HTR-8/SVneo (cell line): Measurements from ENCODE around the gene ADAP2.
"Not testable (repeated sequence)": the region's sequence is repeated elsewhere in the genome, so short reads cannot be mapped to it uniquely, and the experiment has no call there.

Experiments used
- DNase-seq: peaks from one replicate; pipeline ENCODE4 v3.0.0; 2011; ENCODE audit warnings: low spot score, mixed read lengths; ENCODE audit not compliant: insufficient read length
- FAIRE-seq: peaks from 2 replicates; lab custom pipeline; 2011; peaks lifted over from hg19 to GRCh38; lab: Jason Lieb, UNC

Gene ADAP2, protein sequence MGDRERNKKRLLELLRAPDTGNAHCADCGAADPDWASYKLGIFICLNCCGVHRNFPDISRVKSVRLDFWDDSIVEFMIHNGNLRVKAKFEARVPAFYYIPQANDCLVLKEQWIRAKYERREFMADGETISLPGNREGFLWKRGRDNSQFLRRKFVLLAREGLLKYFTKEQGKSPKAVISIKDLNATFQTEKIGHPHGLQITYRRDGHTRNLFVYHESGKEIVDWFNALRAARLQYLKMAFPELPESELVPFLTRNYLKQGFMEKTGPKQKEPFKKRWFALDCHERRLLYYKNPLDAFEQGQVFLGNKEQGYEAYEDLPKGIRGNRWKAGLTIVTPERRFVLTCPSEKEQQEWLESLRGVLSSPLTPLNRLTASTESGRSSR

DNA sequence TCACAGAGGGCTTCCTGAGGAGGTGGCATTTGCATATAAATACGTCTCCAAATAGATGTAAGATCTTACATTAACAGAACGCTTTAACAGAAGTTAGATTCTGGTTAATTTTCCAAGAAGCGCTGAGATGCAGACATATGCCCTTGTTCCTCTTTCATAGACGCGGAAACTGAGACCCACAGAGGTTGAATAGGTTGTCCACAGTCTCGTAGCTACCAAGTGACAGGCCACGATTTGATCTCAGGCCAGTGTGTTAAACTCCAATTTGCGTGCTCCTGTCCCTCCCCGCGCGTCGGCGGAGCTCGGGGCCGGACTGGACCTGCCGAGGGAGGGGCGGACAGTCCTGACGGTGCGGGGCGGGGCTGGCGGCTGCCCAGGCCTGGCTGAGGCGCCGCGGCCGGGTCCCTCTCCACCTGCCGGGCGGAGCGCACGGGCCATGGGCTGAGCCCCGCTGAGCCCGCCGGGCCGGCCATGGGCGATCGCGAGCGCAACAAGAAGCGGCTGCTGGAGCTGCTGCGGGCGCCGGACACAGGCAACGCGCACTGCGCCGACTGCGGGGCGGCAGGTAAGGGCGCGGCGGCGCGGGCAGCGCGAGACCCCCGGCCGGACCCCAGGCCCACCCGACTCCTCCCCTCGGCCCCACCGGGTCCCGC is at the start of gene ADAP2:
ADAP2 (plus strand) TSS at position 402 of the 653 bp plus-strand sequence; CDS start at position 472, 70 bp downstream.
- DNase-seq (peak; percentile 66), FAIRE-seq (peak; percentile 88)

GRCh38 chr17:30886187-30886586 is 35.6 kb upstream of the ADAP2 start:
- FAIRE-seq, result no peak
- no peak for DNase-seq

DNA sequence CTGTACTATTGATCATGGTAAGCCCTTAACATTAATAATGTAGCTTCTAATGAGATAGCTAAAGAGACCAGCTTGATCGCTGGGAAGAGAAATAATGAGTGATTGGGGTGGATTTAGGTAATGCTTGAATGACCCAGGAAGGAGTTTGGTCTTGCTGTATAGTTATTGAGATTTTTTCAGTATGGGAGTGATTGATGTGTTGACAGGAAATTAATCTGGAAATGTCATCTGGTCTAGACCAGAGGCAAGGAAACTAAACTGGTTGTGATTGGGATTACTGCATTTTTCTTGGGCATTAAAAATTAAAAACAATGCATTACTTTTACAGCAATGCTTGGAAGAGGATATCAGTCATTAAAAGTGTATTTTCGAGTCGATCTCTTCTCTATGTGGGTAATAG is 27.5 kb upstream of the ADAP2 start:
- DNase-seq (no peak), FAIRE-seq (no peak)

GRCh38 chr17:30897311-30897710 is 24.4 kb upstream of the ADAP2 start:
- DNase-seq, result no peak
- FAIRE-seq, result no peak

- FAIRE-seq (no peak), DNase-seq (no peak)
These were observed 16.0 kb upstream of the ADAP2 start for GRCh38 chr17:30905742-30906100.

- FAIRE-seq (peak; percentile 48), DNase-seq (peak; percentile 94)
These were observed 15.4 kb upstream of the ADAP2 start, which contains the start of gene TEFM for GRCh38 chr17:30906101-30906911. Gene TEFM, minus strand, starts transcription at chr17:30906238. Its CDS starts 40 bp downstream, at chr17:30906198.

DNA sequence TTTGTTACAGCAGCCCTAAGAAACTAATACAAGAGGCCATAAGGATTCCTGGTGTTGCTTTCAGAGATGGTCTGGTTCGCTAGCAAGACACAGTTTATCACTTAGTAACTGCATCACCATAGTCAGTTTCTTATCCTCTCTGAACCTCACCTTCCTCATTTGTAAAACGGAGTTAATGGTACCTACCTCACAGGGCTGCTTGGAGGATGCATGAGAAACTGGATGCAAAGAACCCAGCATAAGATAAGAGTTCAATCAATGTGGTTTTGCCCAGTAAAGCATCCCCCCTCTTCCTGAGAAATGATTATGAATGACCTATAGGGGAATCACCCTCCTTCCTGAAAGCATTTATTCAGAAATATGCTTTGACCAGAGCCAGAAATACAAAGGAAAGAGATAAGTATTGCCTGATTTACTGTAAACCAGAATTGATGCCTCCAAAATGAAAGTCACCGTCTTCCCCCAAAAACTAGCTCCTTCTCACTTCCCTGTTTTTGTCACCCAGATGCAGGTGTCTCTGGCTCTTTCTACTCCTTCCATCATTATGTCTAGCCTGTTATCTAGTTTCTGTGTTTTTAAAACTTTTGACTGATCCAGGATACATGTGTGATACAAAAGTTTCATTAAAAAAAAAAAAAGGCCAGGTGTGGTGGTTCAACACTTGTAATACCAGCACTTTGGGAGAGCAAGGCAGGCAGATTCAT is 12.9 kb upstream of the ADAP2 start:
- DNase-seq (no peak), FAIRE-seq (no peak)

DNA sequence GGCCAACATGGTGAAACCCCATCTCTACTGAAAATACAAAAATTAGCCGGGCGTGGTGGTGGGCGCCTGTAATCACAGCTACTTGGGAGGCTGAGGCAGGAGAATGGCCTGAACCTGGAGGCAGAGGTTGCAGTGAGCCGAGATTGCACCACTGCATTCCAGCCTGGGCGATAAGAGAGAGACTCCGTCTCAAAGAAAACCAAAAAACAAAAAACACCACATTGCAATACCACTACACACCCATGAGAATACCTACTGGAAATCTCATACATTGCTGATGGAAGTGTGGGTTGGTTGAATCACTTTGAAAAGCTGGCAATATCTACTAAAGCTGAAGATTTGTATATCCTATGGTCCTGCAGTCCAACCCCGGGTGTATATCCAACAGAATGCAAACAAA is 11.6 kb upstream of the ADAP2 start:
- not testable (repeated sequence) for DNase-seq, FAIRE-seq

DNA sequence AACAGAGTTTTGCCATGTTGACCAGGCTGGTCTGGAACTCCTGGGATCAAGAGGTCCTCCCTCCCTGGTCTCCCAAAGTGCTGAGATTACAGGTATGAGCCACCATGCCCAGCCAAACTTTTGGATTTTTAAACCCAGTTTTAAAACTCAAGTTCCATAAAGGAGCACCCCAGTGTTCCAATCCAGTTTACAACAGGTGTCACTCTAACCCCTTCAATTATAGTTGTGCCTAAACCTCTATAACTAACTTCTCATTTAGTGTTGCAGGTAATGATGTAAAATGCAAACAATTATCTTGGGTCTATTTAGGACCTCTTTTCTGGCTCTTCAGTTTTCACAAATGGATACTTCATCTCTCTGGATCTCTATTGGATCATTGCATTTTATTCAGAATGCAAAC is 7.8 kb upstream of the ADAP2 start:
- FAIRE-seq (no peak), DNase-seq (no peak)

- DNase-seq (no peak), FAIRE-seq (no peak)
These were observed 5.7 kb upstream of the ADAP2 start for GRCh38 chr17:30915833-30916611.

DNA sequence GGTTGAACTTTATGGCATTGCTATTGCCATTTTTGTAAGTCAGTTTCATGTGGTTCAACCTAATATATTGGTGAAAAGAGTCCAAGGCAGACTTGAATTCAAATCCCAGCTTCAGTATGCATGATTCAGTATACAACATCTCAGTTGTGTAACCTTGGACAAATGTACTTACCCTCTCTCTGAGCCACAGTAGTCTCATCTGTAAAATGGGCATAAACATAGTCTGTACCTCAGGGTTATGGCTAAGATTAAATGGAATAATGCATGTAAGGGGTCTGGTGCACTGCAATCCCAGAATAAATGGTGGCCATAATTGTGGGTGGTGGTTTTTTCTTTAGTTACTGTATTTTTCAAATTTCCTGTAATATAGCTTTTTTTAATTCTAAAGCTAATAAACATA is 4.7 kb upstream of the ADAP2 start:
- FAIRE-seq, result no peak

GRCh38 chr17:30920282-30920681 is 1.5 kb upstream of the ADAP2 start:
- FAIRE-seq, result peak; percentile 85

More for the DNA sequence above, 4.7 kb upstream of the ADAP2 start:
- no peak for DNase-seq

DNA sequence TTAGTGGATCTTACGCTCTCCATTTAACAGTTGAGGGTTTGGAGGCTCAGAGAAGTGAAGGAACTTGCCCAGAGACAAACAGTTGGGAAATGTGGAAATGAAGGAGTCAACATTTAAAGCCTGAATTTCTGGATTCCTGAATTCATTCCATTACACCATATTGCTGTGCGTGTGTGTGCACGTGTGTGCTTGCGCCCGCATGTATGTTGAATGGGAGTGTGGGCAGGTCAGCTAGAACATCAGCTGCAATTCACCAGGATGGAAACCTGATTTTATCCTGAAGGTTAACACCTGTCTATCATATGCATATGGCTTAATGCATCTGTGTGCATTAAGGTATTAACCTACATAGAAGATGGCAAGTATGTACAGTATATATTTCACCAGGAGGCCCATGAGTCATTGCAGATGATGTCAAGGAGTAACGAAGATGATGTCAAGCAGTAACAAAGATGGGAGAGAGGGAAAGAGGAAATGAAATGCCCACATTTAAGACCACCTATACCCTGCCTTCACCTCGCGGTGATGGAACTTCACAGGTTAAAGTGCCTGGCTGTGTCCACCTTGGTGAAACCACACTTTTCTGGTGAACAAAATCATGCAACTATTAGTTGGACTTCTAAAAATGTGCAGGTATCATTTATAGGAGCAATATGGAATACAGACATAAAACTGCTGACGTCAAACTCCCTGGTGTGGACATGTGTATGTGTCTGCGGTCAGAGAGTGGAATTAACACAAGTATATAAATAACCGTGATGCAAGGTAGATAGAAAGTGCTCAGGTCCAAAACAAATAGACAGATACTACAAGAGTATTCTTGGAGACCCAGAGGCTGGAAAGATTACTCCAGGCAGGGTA is 832 bp upstream of the ADAP2 start:
- no peak for FAIRE-seq
- DNase-seq, result no peak

More at GRCh38 chr17:30920282-30920681, 1.5 kb upstream of the ADAP2 start:
- DNase-seq, result peak; percentile 57

- DNase-seq, result peak; percentile 26
These were observed 688 bp downstream of the ADAP2 start for GRCh38 chr17:30922235-30923030.

GRCh38 chr17:30924341-30924740 is 2.6 kb downstream of the ADAP2 start:
- FAIRE-seq (no peak), DNase-seq (no peak)

More at GRCh38 chr17:30922235-30923030, 688 bp downstream of the ADAP2 start:
- no peak for FAIRE-seq

DNA sequence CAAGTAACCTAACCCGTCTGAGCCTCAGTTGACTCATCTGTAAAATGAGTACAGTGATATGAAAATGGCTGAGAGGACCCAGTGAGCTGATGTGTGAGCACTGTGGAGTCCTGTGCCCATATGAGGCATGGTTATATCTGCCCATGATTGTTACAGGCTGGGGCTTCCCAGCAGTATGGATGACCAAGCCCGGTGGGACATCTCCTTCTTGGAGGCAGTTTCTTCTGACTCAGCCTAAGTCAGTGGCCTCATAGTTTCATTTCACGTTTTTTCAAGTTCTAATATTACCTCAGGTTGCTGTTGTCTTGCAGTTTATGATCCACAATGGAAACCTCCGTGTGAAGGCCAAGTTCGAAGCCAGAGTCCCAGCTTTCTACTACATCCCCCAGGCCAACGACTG is 4.8 kb downstream of the ADAP2 start:
- no peak for FAIRE-seq
- DNase-seq, result no peak

DNA sequence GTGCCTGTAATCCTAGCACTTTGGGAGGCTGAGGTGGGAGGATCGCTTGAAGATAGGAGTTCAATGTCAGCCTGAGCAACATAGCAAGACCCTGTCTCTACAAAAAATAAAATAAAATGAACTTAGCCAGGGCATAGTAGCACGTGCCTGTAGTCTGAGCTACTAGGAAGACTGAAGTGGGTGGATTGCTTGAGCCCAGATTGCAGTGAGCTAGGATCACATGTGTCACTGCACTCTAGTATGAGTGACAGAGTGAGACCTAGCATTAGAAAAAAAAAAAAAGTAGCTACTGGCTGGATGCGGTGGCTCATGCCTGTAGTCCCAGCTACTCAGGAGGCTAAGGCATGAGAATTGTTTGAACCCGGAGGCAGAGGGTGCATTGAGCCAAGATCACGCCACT is 6.0 kb downstream of the ADAP2 start:
- no peak for DNase-seq
- FAIRE-seq, result no peak

- no peak for DNase-seq
- no peak for FAIRE-seq
These were observed 6.8 kb downstream of the ADAP2 start for GRCh38 chr17:30928584-30928983.
